Type B pancreatic cell (in vitro differentiated cells): ENCODE results near the gene PLN. TPM values are rescaled to one million over a fixed set of nuclear protein-coding genes. Genes with fewer than 3 reads are reported as not detected.

ENCODE experiments used
- DNase-seq: peaks from one replicate; pipeline ENCODE4 v3.0.0; 2021; ENCODE audit warnings: mixed read lengths; ENCODE audit not compliant: unreplicated experiment; ENCODE audit errors: extremely low spot score
- H3K27ac Mint-ChIP-seq: 2 replicates; pipeline ENCODE4 v1.8.0; 2021; ENCODE audit warnings: mild to moderate bottlenecking, mixed read lengths
- H3K27me3 Mint-ChIP-seq: 2 replicates; pipeline ENCODE4 v1.8.0; 2021; ENCODE audit warnings: mixed read lengths
- H3K36me3 Mint-ChIP-seq: 2 replicates; pipeline ENCODE4 v1.8.0; 2021; ENCODE audit warnings: mixed read lengths
- H3K4me1 Mint-ChIP-seq: one replicate; pipeline ENCODE4 v1.8.0; 2021; ENCODE audit warnings: mixed read lengths; ENCODE audit not compliant: unreplicated experiment
- H3K4me3 Mint-ChIP-seq: 2 replicates; pipeline ENCODE4 v1.8.0; 2021; ENCODE audit warnings: mild to moderate bottlenecking, mixed read lengths
- H3K9me3 Mint-ChIP-seq: 2 replicates; pipeline ENCODE4 v1.8.0; 2021; ENCODE audit warnings: mixed read lengths
- CTCF ChIP-seq: fragments of 200-600 bp; sonication (generic); conservative IDR thresholded peaks from 2 replicates; pipeline ENCODE4 v1.5.0; 2021; ENCODE audit warnings: antibody characterized with exemption, mild to moderate bottlenecking
- total RNA-seq: library from RNA; stranded (reverse); gene quantifications from 2 replicates; pipeline ENCODE4 v1.2.1, GENCODE V29; 2021; ENCODE audit warnings: low replicate concordance

The PLN gene
- total RNA-seq, 1 donor from 2014 or later = 0.24 TPM

GRCh38 chr6:118606268-118606667 lies 58.2 kb downstream of the PLN start:
- no peaks in the 10 kb centered on the region for H3K9me3 Mint-ChIP-seq
- no peaks in the 10 kb centered on the region for H3K27me3 Mint-ChIP-seq
- DNase-seq = no peak
- TF ChIP-seq CTCF = no peak
- H3K4me3 Mint-ChIP-seq = no peak overlapping the region
- H3K4me1 Mint-ChIP-seq = peaks cover 4% of the 10 kb centered on the region
- no peak overlapping the region for H3K27ac Mint-ChIP-seq
- peaks cover 4% of the 10 kb centered on the region for H3K36me3 Mint-ChIP-seq

- peaks cover 4% of the 10 kb centered on the region for H3K4me1 Mint-ChIP-seq
- H3K27me3 Mint-ChIP-seq = no peaks in the 10 kb centered on the region
- no peak overlapping the region for H3K27ac Mint-ChIP-seq
- H3K9me3 Mint-ChIP-seq = peaks cover 2% of the 10 kb centered on the region
- DNase-seq = no peak
- H3K4me3 Mint-ChIP-seq = no peak overlapping the region
- no peak for TF ChIP-seq CTCF
- peaks cover 5% of the 10 kb centered on the region for H3K36me3 Mint-ChIP-seq
Measured at GRCh38 chr6:118606858-118607257, 58.8 kb downstream of the PLN start.

Other genes starting within 250 kb of the PLN start
- 8.9 and 16.1 TPM in 2 replicates for gene CEP85L, start 103.3 kb downstream of the PLN start, total RNA-seq